Suprapubic skin (tissue), 4 donors: ENCODE measurements around the gene HOXB3. TPM values are rescaled to one million over a fixed set of nuclear protein-coding genes. Genes with fewer than 3 reads are reported as not detected.

Experiments used
- DNase-seq, 2 donors: peaks; one replicate each; pipeline ENCODE4 v3.0.0-alpha.2; 2019; ENCODE audit warnings: low spot score in 2 of 2
- H3K27ac ChIP-seq: fragments of 200-600 bp; sonication (generic); one replicate; pipeline ENCODE4 v1.5.1; 2019
- H3K27me3 ChIP-seq: fragments of 200-600 bp; sonication (generic); one replicate; pipeline ENCODE4 v1.5.1; 2019
- H3K36me3 ChIP-seq: fragments of 200-600 bp; sonication (generic); one replicate; pipeline ENCODE4 v1.5.1; 2019
- H3K4me1 ChIP-seq: fragments of 200-600 bp; sonication (generic); one replicate; pipeline ENCODE4 v1.5.1; 2019
- H3K4me3 ChIP-seq: fragments of 200-600 bp; sonication (generic); one replicate; pipeline ENCODE4 v1.5.1; 2019; ENCODE audit warnings: mild to moderate bottlenecking
- H3K9me3 ChIP-seq: fragments of 200-600 bp; sonication (generic); one replicate; pipeline ENCODE4 v1.5.1; 2019
- CTCF ChIP-seq, 2 donors: fragments of 200-600 bp in 1 of 2; fragments of 450-650 bp in 1 of 2; sonication (generic) in 1 of 2; IDR thresholded peaks; one replicate each; pipeline ENCODE4 v1.5.1; 2016 to 2019; ENCODE audit warnings: antibody characterized with exemption in 2 of 2, mild to moderate bottlenecking in 1 of 2, moderate library complexity in 1 of 2
- EP300 ChIP-seq: sonication (generic); formaldehyde crosslinking; IDR thresholded peaks from one replicate; pipeline ENCODE4 v1.6.1; 2017; ENCODE audit warnings: antibody characterized with exemption
- POLR2A ChIP-seq, 2 donors: fragments of 450-650 bp; IDR thresholded peaks; one replicate each; pipeline ENCODE4 v1.6.1; 2017; ENCODE audit warnings: antibody characterized with exemption in 2 of 2, mild to moderate bottlenecking in 2 of 2, moderate library complexity in 2 of 2
- POLR2AphosphoS5 ChIP-seq, 3 donors: sonication (generic); formaldehyde crosslinking; IDR thresholded peaks; one replicate each; pipeline ENCODE4 v1.6.1; 2017; ENCODE audit warnings: antibody characterized with exemption in 3 of 3
- WGBS: methylation state at CpG from one replicate; pipeline ENCODE4 v1.1.5; 2018; 5-methylcytosine and 5-hydroxymethylcytosine counted together
- total RNA-seq, 4 donors: library from RNA; depleted of rRNA; stranded (reverse); fragments of >200 nt; gene quantifications; one replicate each; pipeline ENCODE4 v1.1.0, GENCODE V29; 2016

Gene HOXB3
- total RNA-seq, 4 donors from 2014 or later, result 2.3 to 20.8 (median 3.9) TPM

DNA sequence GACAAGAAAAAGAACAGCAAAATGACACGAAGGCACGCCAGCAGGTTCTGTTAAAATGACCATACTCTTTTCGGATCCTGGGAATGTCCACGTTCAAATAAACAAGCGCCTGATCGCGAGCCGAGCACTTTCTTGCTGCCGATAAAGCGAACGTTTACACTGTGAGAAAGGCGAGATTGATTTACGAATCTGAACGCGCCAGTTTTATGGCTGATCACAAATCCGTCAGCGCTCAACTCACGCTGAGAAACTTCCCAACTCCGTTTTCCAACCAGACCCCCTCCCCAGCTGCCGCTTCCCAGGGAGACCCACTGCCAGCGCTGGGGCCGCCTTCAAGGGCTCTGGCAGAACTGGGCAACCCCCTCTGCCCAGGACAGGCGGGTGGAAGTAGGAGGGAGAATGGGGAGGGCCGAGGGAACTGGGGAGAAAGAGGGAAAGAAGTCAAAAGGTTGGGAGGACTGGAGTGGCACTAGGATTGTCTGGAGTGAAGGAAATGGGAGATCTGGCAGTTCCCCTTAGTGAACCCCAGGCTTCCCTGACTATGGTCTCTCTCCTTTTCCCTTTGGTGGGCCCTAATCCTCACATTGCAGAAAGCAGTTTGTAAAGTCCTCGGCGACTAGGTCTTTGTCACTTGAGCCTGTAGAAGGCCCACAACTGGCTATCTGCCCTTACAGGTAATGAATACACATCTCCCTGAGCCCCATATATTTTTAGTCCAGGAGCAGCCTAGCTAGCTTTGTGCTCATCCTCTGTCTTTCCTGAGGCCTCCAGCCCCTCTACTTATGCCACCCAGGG is 18.8 kb downstream of the HOXB3 start:
- H3K4me1 ChIP-seq, result peaks cover 74% of the 10 kb centered on the region
- TF ChIP-seq CTCF (IDR thresholded peaks at IDR 0.05) (no peak), POLR2A (IDR thresholded peaks at IDR 0.05) (no peak), POLR2AphosphoS5 (IDR thresholded peaks at IDR 0.05) (no peak), EP300 (no peak)
- peak overlapping the region; percentile 29 for H3K4me3 ChIP-seq
- peaks cover 3% of the 10 kb centered on the region for H3K27me3 ChIP-seq
- DNase-seq, result no peak
- H3K36me3 ChIP-seq, result no peaks in the 10 kb centered on the region
- H3K9me3 ChIP-seq, result no peaks in the 10 kb centered on the region
- 69% methylated on average over 26 of the region's 26 CpGs for WGBS
- peak overlapping the region; percentile 85 for H3K27ac ChIP-seq

- TF ChIP-seq POLR2AphosphoS5 (IDR thresholded peaks at IDR 0.05) (no peak), CTCF (IDR thresholded peaks at IDR 0.05) (no peak), POLR2A (IDR thresholded peaks at IDR 0.05) (no peak), EP300 (no peak)
- no peaks in the 10 kb centered on the region for H3K36me3 ChIP-seq
- no peak for DNase-seq
- H3K4me1 ChIP-seq, result peaks cover 67% of the 10 kb centered on the region
- WGBS, result 45% methylated on average over 11 of the region's 19 CpGs
- peaks cover 3% of the 10 kb centered on the region for H3K27me3 ChIP-seq
- H3K27ac ChIP-seq, result peak overlapping the region; percentile 85
- no peaks in the 10 kb centered on the region for H3K9me3 ChIP-seq
- peak overlapping the region; percentile 29 for H3K4me3 ChIP-seq
These were observed 19.6 kb downstream of the HOXB3 start for GRCh38 chr17:48570325-48571023.

- peaks cover 3% of the 10 kb centered on the region for H3K27me3 ChIP-seq
- TF ChIP-seq POLR2A (IDR thresholded peaks at IDR 0.05) (no peak), CTCF (IDR thresholded peaks at IDR 0.05) (no peak), POLR2AphosphoS5 (IDR thresholded peaks at IDR 0.05) (no peak), EP300 (no peak)
- peaks cover 70% of the 10 kb centered on the region for H3K4me1 ChIP-seq
- H3K4me3 ChIP-seq, result peak overlapping the region; percentile 29
- DNase-seq, result no peak
- WGBS, result 78% methylated on average over 6 of the region's 6 CpGs
- peak overlapping the region; percentile 85 for H3K27ac ChIP-seq
- no peaks in the 10 kb centered on the region for H3K9me3 ChIP-seq
- H3K36me3 ChIP-seq, result no peaks in the 10 kb centered on the region
These were observed 20.2 kb downstream of the HOXB3 start for GRCh38 chr17:48569674-48570324.

- peaks cover 70% of the 10 kb centered on the region for H3K4me1 ChIP-seq
- no peaks in the 10 kb centered on the region for H3K36me3 ChIP-seq
- no peaks in the 10 kb centered on the region for H3K9me3 ChIP-seq
- WGBS, result 61% methylated on average over 3 of the region's 3 CpGs
- H3K27ac ChIP-seq, result no peak overlapping the region
- H3K27me3 ChIP-seq, result peaks cover 4% of the 10 kb centered on the region
- no peak for TF ChIP-seq CTCF (IDR thresholded peaks at IDR 0.05)
- no peak for TF ChIP-seq EP300
- no peak for TF ChIP-seq POLR2A (IDR thresholded peaks at IDR 0.05)
- peak overlapping the region; percentile 25 for H3K4me3 ChIP-seq
- no peak for DNase-seq
These were observed 20.8 kb downstream of the HOXB3 start for GRCh38 chr17:48569240-48569582.
